ENCODE data around the gene CACNB4.
"Not testable (repeated sequence)": the region's sequence is repeated elsewhere in the genome, so short reads cannot be mapped to it uniquely, and the experiment has no call there.

CACNB4 gene

GRCh38 chr2:151952691-151953456 is 146.0 kb downstream of the CACNB4 start:
- no peak for DNase-seq (ENCODE audit: low read depth, low spot score)
- no peak overlapping the region for H3K27ac ChIP-seq

GRCh38 chr2:151947813-151948165 is 151.1 kb downstream of the CACNB4 start:
- DNase-seq (ENCODE audit: low read depth, low spot score), result peak; percentile 72
- H3K27ac ChIP-seq, result no peak overlapping the region

GRCh38 chr2:151946899-151947812 is 151.7 kb downstream of the CACNB4 start:
- DNase-seq (ENCODE audit: low read depth, low spot score), result no peak
- H3K27ac ChIP-seq, result no peak overlapping the region

- peak overlapping the region; percentile 74 for H3K27ac ChIP-seq
- no peak for DNase-seq (ENCODE audit: low read depth, low spot score)
Measured at GRCh38 chr2:151946250-151946884, 152.5 kb downstream of the CACNB4 start.

- peak overlapping the region; percentile 74 for H3K27ac ChIP-seq
- no peak for DNase-seq (ENCODE audit: low read depth, low spot score)
Measured at GRCh38 chr2:151945602-151946001, 153.2 kb downstream of the CACNB4 start.

GRCh38 chr2:151945186-151945585 is 153.7 kb downstream of the CACNB4 start:
- peak; percentile 87 for DNase-seq (ENCODE audit: low read depth, low spot score)
- peak overlapping the region; percentile 74 for H3K27ac ChIP-seq

GRCh38 chr2:151943461-151943860 is 155.4 kb downstream of the CACNB4 start:
- peak overlapping the region; percentile 74 for H3K27ac ChIP-seq
- peak; percentile 66 for DNase-seq (ENCODE audit: low read depth, low spot score)

GRCh38 chr2:151942540-151943205 is 156.2 kb downstream of the CACNB4 start:
- not testable (repeated sequence) for DNase-seq (ENCODE audit: low read depth, low spot score)
- peak overlapping the region; percentile 74 for H3K27ac ChIP-seq

- H3K27ac ChIP-seq, result no peak overlapping the region
- no peak for DNase-seq (ENCODE audit: low read depth, low spot score)
Measured at GRCh38 chr2:151937966-151938365, 160.9 kb downstream of the CACNB4 start.

- DNase-seq (ENCODE audit: low read depth, low spot score), result no peak
- no peak overlapping the region for H3K27ac ChIP-seq
Measured at GRCh38 chr2:151936626-151937025, 162.2 kb downstream of the CACNB4 start.

- H3K27ac ChIP-seq, result no peak overlapping the region
- no peak for DNase-seq (ENCODE audit: low read depth, low spot score)
Measured at GRCh38 chr2:151933266-151933804, 165.5 kb downstream of the CACNB4 start.

- no peak for DNase-seq (ENCODE audit: low read depth, low spot score)
Measured at GRCh38 chr2:151931756-151932155, 167.1 kb downstream of the CACNB4 start.

GRCh38 chr2:151931030-151931611 is 167.7 kb downstream of the CACNB4 start:
- DNase-seq (ENCODE audit: low read depth, low spot score), result no peak

More at GRCh38 chr2:151931756-151932155, 167.1 kb downstream of the CACNB4 start:
- H3K27ac ChIP-seq, result no peak overlapping the region

GRCh38 chr2:151930042-151930441 is 168.8 kb downstream of the CACNB4 start:
- no peak overlapping the region for H3K27ac ChIP-seq
- no peak for DNase-seq (ENCODE audit: low read depth, low spot score)

More at GRCh38 chr2:151931030-151931611, 167.7 kb downstream of the CACNB4 start:
- H3K27ac ChIP-seq, result no peak overlapping the region

- DNase-seq (ENCODE audit: low read depth, low spot score), result peak; percentile 85
- H3K27ac ChIP-seq, result peak overlapping the region; percentile 27
Measured at GRCh38 chr2:151928380-151928779, 170.5 kb downstream of the CACNB4 start.

- H3K27ac ChIP-seq, result peak overlapping the region; percentile 27
- no peak for DNase-seq (ENCODE audit: low read depth, low spot score)
Measured at GRCh38 chr2:151927501-151928221, 171.2 kb downstream of the CACNB4 start.

GRCh38 chr2:151922845-151923666 is 175.8 kb downstream of the CACNB4 start:
- DNase-seq (ENCODE audit: low read depth, low spot score), result peak; percentile 61
- H3K27ac ChIP-seq, result peak overlapping the region; percentile 29

GRCh38 chr2:151919786-151920185 is 179.1 kb downstream of the CACNB4 start:
- DNase-seq (ENCODE audit: low read depth, low spot score), result no peak
- H3K27ac ChIP-seq, result no peak overlapping the region
